Loucy (cell line): ENCODE data around the gene CNTNAP2.

ENCODE experiments used
- EZH2phosphoT487 ChIP-seq: fragments of 200-600 bp; IDR thresholded peaks from 2 replicates; pipeline ENCODE4 v1.6.1; 2018; ENCODE audit warnings: antibody characterized with exemption, mild to moderate bottlenecking, moderate library complexity, borderline replicate concordance
- TF ChIP-seq, protein P1 (sequence below): fragments of 200-600 bp; sonication (generic); conservative IDR thresholded peaks from 2 replicates; pipeline ENCODE4 v1.5.1; 2014; ENCODE audit warnings: mild to moderate bottlenecking, antibody characterized with exemption, low read length

DNA sequence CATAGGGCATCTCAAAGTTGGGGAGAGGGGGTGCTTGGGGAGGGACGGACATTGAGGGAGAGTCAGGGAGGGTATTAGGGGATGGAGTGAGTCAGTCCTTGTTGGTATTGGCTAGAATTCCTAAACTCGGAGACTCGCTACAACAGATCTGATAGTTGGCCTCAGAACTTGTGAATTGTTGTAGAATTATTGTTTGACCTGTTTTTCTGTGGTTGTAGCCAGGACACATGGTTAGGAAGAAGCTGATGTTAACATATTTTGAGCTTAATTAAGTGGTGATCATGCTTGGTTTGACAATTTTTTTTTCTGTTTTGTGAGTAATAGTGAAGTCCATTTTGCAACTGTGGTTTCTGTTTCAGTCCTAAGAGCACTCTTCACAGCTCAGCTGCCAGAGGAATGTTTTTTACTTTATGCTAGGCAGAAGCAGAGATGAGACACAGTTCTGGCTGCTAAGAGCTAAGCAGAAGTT is 1283.7 kb downstream of the CNTNAP2 start:
- TF ChIP-seq EZH2phosphoT487, result no peak
- TF ChIP-seq, protein P1, sequence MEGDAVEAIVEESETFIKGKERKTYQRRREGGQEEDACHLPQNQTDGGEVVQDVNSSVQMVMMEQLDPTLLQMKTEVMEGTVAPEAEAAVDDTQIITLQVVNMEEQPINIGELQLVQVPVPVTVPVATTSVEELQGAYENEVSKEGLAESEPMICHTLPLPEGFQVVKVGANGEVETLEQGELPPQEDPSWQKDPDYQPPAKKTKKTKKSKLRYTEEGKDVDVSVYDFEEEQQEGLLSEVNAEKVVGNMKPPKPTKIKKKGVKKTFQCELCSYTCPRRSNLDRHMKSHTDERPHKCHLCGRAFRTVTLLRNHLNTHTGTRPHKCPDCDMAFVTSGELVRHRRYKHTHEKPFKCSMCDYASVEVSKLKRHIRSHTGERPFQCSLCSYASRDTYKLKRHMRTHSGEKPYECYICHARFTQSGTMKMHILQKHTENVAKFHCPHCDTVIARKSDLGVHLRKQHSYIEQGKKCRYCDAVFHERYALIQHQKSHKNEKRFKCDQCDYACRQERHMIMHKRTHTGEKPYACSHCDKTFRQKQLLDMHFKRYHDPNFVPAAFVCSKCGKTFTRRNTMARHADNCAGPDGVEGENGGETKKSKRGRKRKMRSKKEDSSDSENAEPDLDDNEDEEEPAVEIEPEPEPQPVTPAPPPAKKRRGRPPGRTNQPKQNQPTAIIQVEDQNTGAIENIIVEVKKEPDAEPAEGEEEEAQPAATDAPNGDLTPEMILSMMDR, result no peak
